Activated CD8-positive, alpha-beta memory T cell treated with anti-CD3 and anti-CD28 coated beads for 36 hours (primary cell): ENCODE measurements around the gene CNTN1. TPM values are rescaled to one million over a fixed set of nuclear protein-coding genes. Genes with fewer than 3 reads are reported as not detected.

Source experiments
- CTCF ChIA-PET: fragments of 350-600 bp; sonication (Branson Sonifier 250); formaldehyde crosslinking; loops from one replicate; lab custom pipeline; 2021; ENCODE audit warnings: antibody characterized with exemption; lab: Charles Lee
- POLR2A ChIA-PET: fragments of 350-600 bp; sonication (Branson Sonifier 250); formaldehyde crosslinking; loops from one replicate; lab custom pipeline; 2021; ENCODE audit warnings: antibody characterized with exemption; lab: Charles Lee
- total RNA-seq, 2 experiments: library from RNA; stranded (reverse); gene quantifications; one replicate each; pipeline ENCODE4 v1.2.3, GENCODE V29; 2021

The CNTN1 gene
- total RNA-seq, 2 experiments from 2014 or later: not detected

- ChIA-PET POLR2A (no interaction called here), CTCF (no interaction called here)
Measured at GRCh38 chr12:40996091-40996490, 303.9 kb downstream of the CNTN1 start.

- CTCF ChIA-PET: no interaction called here
- POLR2A ChIA-PET: no interaction called here
Measured at GRCh38 chr12:40999210-40999609, 307.0 kb downstream of the CNTN1 start.

- ChIA-PET POLR2A (no interaction called here), CTCF (interaction anchor here (0.6 kb wide), 1 partner anchor 1697 kb away, joined by 3 read pairs; no protein-coding TSS in a partner anchor)
Measured at GRCh38 chr12:41008472-41008871, 316.2 kb downstream of the CNTN1 start.

- CTCF ChIA-PET: no interaction called here
- POLR2A ChIA-PET: no interaction called here
Measured at GRCh38 chr12:41011939-41012338, 319.7 kb downstream of the CNTN1 start.

GRCh38 chr12:41013881-41014642 is 321.8 kb downstream of the CNTN1 start:
- POLR2A ChIA-PET: no interaction called here
- CTCF ChIA-PET: no interaction called here

GRCh38 chr12:41014643-41015020 is 322.4 kb downstream of the CNTN1 start:
- ChIA-PET CTCF (no interaction called here), POLR2A (no interaction called here)

GRCh38 chr12:41018010-41018409 is 325.8 kb downstream of the CNTN1 start:
- ChIA-PET CTCF (no interaction called here), POLR2A (no interaction called here)

GRCh38 chr12:41019461-41019860 is 327.2 kb downstream of the CNTN1 start:
- POLR2A ChIA-PET: no interaction called here
- CTCF ChIA-PET: no interaction called here

GRCh38 chr12:41023836-41024235 is 331.6 kb downstream of the CNTN1 start:
- ChIA-PET CTCF (no interaction called here), POLR2A (no interaction called here)

- POLR2A ChIA-PET: no interaction called here
- CTCF ChIA-PET: no interaction called here
Measured at GRCh38 chr12:41026151-41026550, 333.9 kb downstream of the CNTN1 start.

- ChIA-PET POLR2A (no interaction called here), CTCF (no interaction called here)
Measured at GRCh38 chr12:41032386-41032785, 340.1 kb downstream of the CNTN1 start.

- ChIA-PET POLR2A (no interaction called here), CTCF (no interaction called here)
Measured at GRCh38 chr12:41034686-41035085, 342.4 kb downstream of the CNTN1 start.

GRCh38 chr12:41039461-41039860 is 347.2 kb downstream of the CNTN1 start:
- CTCF ChIA-PET: no interaction called here
- POLR2A ChIA-PET: no interaction called here

- ChIA-PET CTCF (no interaction called here), POLR2A (no interaction called here)
Measured at GRCh38 chr12:41045509-41045908, 353.3 kb downstream of the CNTN1 start.

GRCh38 chr12:41049033-41049432 is 356.8 kb downstream of the CNTN1 start:
- ChIA-PET CTCF (no interaction called here), POLR2A (no interaction called here)

GRCh38 chr12:41051954-41052353 is 359.7 kb downstream of the CNTN1 start:
- CTCF ChIA-PET: no interaction called here
- POLR2A ChIA-PET: no interaction called here

GRCh38 chr12:41052441-41052840 is 360.2 kb downstream of the CNTN1 start:
- POLR2A ChIA-PET: no interaction called here
- CTCF ChIA-PET: no interaction called here

GRCh38 chr12:41053046-41053445 is 360.8 kb downstream of the CNTN1 start:
- CTCF ChIA-PET: no interaction called here
- POLR2A ChIA-PET: no interaction called here

GRCh38 chr12:41055875-41056577 is 363.8 kb downstream of the CNTN1 start:
- POLR2A ChIA-PET: no interaction called here
- CTCF ChIA-PET: no interaction called here

GRCh38 chr12:41058266-41058665 is 366.0 kb downstream of the CNTN1 start:
- ChIA-PET POLR2A (no interaction called here), CTCF (no interaction called here)

- CTCF ChIA-PET: no interaction called here
- POLR2A ChIA-PET: no interaction called here
Measured at GRCh38 chr12:41061192-41061591, 369.0 kb downstream of the CNTN1 start.
